HepG2 (cell line): ENCODE results near the gene NOB1. TPM values are rescaled to one million over a fixed set of nuclear protein-coding genes. Genes with fewer than 3 reads are reported as not detected.

ENCODE experiments used
- BRF2 ChIP-seq: sonication (generic); formaldehyde crosslinking; IDR thresholded peaks from 2 replicates; pipeline ENCODE4 v1.8.1; 2022; ENCODE audit warnings: mild to moderate bottlenecking, missing genetic modification reagents
- ETV5 ChIP-seq: IDR thresholded peaks from 2 replicates; pipeline ENCODE4 v1.6.1; 2018; ENCODE audit warnings: missing biosample characterization, missing genetic modification reagents, inconsistent platforms, borderline replicate concordance
- HNF4A ChIP-seq: sonication (generic); formaldehyde crosslinking; IDR thresholded peaks from 2 replicates; pipeline ENCODE4 v1.4.0; 2020; ENCODE audit warnings: missing genetic modification reagents
- KDM3A ChIP-seq: IDR thresholded peaks from 2 replicates; pipeline ENCODE4 v1.6.1; 2018; ENCODE audit warnings: low read depth, missing compliant biosample characterization
- MTERF4 ChIP-seq: sonication (generic); formaldehyde crosslinking; IDR thresholded peaks from 2 replicates; pipeline ENCODE4 v1.8.0; 2023; ENCODE audit warnings: mild to moderate bottlenecking, missing genetic modification reagents
- PRPF4 ChIP-seq: fragments of 200-400 bp; formaldehyde crosslinking; IDR thresholded peaks from 2 replicates; pipeline ENCODE4 v1.6.1; 2016; ENCODE audit warnings: low read length, low read depth; ENCODE audit not compliant: poor library complexity, severe bottlenecking
- THAP9 ChIP-seq: sonication (generic); formaldehyde crosslinking; IDR thresholded peaks from 2 replicates; pipeline ENCODE4; 2020; ENCODE audit warnings: missing genetic modification reagents, mild to moderate bottlenecking, borderline replicate concordance
- ZFY ChIP-seq: sonication (generic); formaldehyde crosslinking; IDR thresholded peaks from 2 replicates; pipeline ENCODE4 v1.4.0; 2020; ENCODE audit warnings: missing genetic modification reagents
- ZMYM2 ChIP-seq: sonication (generic); formaldehyde crosslinking; IDR thresholded peaks from 2 replicates; pipeline ENCODE4 v1.8.0; 2022; ENCODE audit warnings: mild to moderate bottlenecking, missing genetic modification reagents
- ZNF326 ChIP-seq: sonication (generic); formaldehyde crosslinking; IDR thresholded peaks from 2 replicates; pipeline ENCODE4 v1.4.0; 2020; ENCODE audit warnings: missing genetic modification reagents, borderline replicate concordance
- ZNF34 ChIP-seq: sonication (generic); formaldehyde crosslinking; IDR thresholded peaks from 2 replicates; pipeline ENCODE4 v1.4.0; 2020; ENCODE audit warnings: mild to moderate bottlenecking, missing genetic modification reagents, borderline replicate concordance
- ZNF382 ChIP-seq: sonication (generic); formaldehyde crosslinking; IDR thresholded peaks from 2 replicates; pipeline ENCODE4 v1.5.0; 2020; ENCODE audit warnings: missing genetic modification reagents, mild to moderate bottlenecking, borderline replicate concordance
- ZNF446 ChIP-seq: sonication (generic); formaldehyde crosslinking; IDR thresholded peaks from 2 replicates; pipeline ENCODE4 v1.5.0; 2020; ENCODE audit warnings: mild to moderate bottlenecking, missing genetic modification reagents
- ZNF460 ChIP-seq: sonication (generic); formaldehyde crosslinking; IDR thresholded peaks from 2 replicates; pipeline ENCODE4 v1.5.1; 2020; ENCODE audit warnings: missing genetic modification reagents, mild to moderate bottlenecking, borderline replicate concordance
- ZNF770 ChIP-seq: sonication (generic); formaldehyde crosslinking; IDR thresholded peaks from 2 replicates; pipeline ENCODE4 v1.5.0; 2020; ENCODE audit warnings: mild to moderate bottlenecking, missing genetic modification reagents
- polyA plus RNA-seq, 8 experiments: library from polyadenylated mRNA; depleted of rRNA in 3 of 8; stranded (reverse) in 7 of 8; unstranded in 1 of 8; fragments of >200 nt; fragmentation: Illumina TruSeq in 4 of 8; extraction: Trizol in 4 of 8; gene quantifications; 2 replicates each; pipeline versions ENCODE4 v1.2.1 to v1.2.3, GENCODE V29; 2011 to 2016; ENCODE audit warnings: low read depth in 4 of 8, missing spikeins in 1 of 8, mixed read lengths in 1 of 8; ENCODE audit not compliant: insufficient read depth in 1 of 8
- total RNA-seq, 5 experiments: library from RNA; depleted of rRNA; stranded (reverse); fragments of >200 nt; fragmentation: Illumina TruSeq; extraction: Trizol; gene quantifications; 2 replicates each; pipeline ENCODE4 v1.2.3, GENCODE V29; 2016; ENCODE audit warnings: low read depth in 1 of 5
- TF ChIP-seq, protein P1 (sequence below): sonication (generic); formaldehyde crosslinking; IDR thresholded peaks from 2 replicates; pipeline ENCODE4 v1.4.0; 2020; ENCODE audit warnings: missing genetic modification reagents
- TF ChIP-seq, protein P2 (sequence below): IDR thresholded peaks from 2 replicates; pipeline ENCODE4 v1.6.1; 2018; ENCODE audit warnings: missing genetic modification reagents, mild to moderate bottlenecking, missing compliant biosample characterization

The NOB1 gene
- total and polyA plus RNA-seq, 2 of the 13 experiments (the other 11 are each of a cell fraction or from before 2014, with no cell fraction given): 47.1 to 162 TPM

GRCh38 chr16:69761983-69762813, 7.5 kb upstream of the NOB1 start, which contains the start of gene WWP2 (continued):
- TF ChIP-seq THAP9 (CRISPR knock-in tag) (0 out of 2 replicates have a peak, but pooled peaks have one; percentile 39), MTERF4 (no peak; the same call in 1 of the 2 replicates), ZNF382 (no peak), ZMYM2 (CRISPR knock-in tag) (no peak), BRF2 (CRISPR knock-in tag) (0 out of 2 replicates have a peak, but pooled peaks have one; percentile 36), KDM3A (CRISPR knock-in tag) (peak; percentile 86), ZNF770 (peak; percentile 79), PRPF4 (no peak), ETV5 (CRISPR knock-in tag) (peak; percentile 32; the same call in 1 of the 2 replicates), ZFY (CRISPR knock-in tag) (peak; percentile 100), ZNF34 (CRISPR knock-in tag) (peak; percentile 21; the same call in 1 of the 2 replicates), ZNF446 (CRISPR knock-in tag) (no peak), HNF4A (CRISPR knock-in tag) (peak; percentile 24), ZNF460 (CRISPR knock-in tag) (no peak), ZNF326 (CRISPR knock-in tag) (no peak)
- TF ChIP-seq, protein P1, sequence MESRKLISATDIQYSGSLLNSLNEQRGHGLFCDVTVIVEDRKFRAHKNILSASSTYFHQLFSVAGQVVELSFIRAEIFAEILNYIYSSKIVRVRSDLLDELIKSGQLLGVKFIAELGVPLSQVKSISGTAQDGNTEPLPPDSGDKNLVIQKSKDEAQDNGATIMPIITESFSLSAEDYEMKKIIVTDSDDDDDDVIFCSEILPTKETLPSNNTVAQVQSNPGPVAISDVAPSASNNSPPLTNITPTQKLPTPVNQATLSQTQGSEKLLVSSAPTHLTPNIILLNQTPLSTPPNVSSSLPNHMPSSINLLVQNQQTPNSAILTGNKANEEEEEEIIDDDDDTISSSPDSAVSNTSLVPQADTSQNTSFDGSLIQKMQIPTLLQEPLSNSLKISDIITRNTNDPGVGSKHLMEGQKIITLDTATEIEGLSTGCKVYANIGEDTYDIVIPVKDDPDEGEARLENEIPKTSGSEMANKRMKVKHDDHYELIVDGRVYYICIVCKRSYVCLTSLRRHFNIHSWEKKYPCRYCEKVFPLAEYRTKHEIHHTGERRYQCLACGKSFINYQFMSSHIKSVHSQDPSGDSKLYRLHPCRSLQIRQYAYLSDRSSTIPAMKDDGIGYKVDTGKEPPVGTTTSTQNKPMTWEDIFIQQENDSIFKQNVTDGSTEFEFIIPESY: no peak
- TF ChIP-seq, protein P2, sequence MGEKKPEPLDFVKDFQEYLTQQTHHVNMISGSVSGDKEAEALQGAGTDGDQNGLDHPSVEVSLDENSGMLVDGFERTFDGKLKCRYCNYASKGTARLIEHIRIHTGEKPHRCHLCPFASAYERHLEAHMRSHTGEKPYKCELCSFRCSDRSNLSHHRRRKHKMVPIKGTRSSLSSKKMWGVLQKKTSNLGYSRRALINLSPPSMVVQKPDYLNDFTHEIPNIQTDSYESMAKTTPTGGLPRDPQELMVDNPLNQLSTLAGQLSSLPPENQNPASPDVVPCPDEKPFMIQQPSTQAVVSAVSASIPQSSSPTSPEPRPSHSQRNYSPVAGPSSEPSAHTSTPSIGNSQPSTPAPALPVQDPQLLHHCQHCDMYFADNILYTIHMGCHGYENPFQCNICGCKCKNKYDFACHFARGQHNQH (CRISPR knock-in tag): no peak; the same call in none of the 2 replicates
